ENCODE results near the gene PDZRN3. TPM values are rescaled to one million over a fixed set of nuclear protein-coding genes. Genes with fewer than 3 reads are reported as not detected.

The PDZRN3 gene
- total and polyA plus RNA-seq, 2 of the 13 experiments (the other 11 are each of a cell fraction or from before 2014, with no cell fraction given) = not detected

GRCh38 chr3:73415118-73415517, 209.6 kb downstream of the PDZRN3 start (continued):
- TF ChIP-seq ZNF543 (CRISPR knock-in tag; IDR thresholded peaks at IDR 0.05) (no peak), ZNF597 (CRISPR knock-in tag; IDR thresholded peaks at IDR 0.05) (no peak), ZNF274 (CRISPR knock-in tag; IDR thresholded peaks at IDR 0.05) (no peak), ZNF513 (CRISPR knock-in tag; conservative IDR thresholded peaks at IDR 0.05) (no peak), NCOA1 (CRISPR knock-in tag; IDR thresholded peaks at IDR 0.05) (no peak), GRHL1 (CRISPR knock-in tag; conservative IDR thresholded peaks at IDR 0.05) (no peak), ZNF605 (CRISPR knock-in tag; IDR thresholded peaks at IDR 0.05) (no peak)

GRCh38 chr3:73413619-73414018, 211.1 kb downstream of the PDZRN3 start:
- CTCF ChIA-PET (ENCODE audit: low intra/inter-chr PET ratio, low total read pairs) = no interaction called here
- Histone ChIP-seq H3K4me3 (replicated peaks in 1 of 3; ENCODE audit: insufficient read depth in 1 of 3, low read depth in 2 of 3, low read length in 3 of 3) (no peak overlapping the region), H3K9me3 (ENCODE audit: low read length) (no peaks in the 10 kb centered on the region), H3K4me2 (ENCODE audit: low read depth, low read length) (no peak overlapping the region), H3K4me1 (ENCODE audit: insufficient read depth, low read length) (no peaks in the 10 kb centered on the region), H3K9ac (ENCODE audit: insufficient read depth, low read depth, low read length) (no peak overlapping the region), H3K79me2 (ENCODE audit: insufficient read depth, low read length) (no peaks in the 10 kb centered on the region), H3K27me3 (ENCODE audit: control insufficient read depth in 1 of 2, insufficient read depth in 2 of 2, low read length in 2 of 2) (no peaks in the 10 kb centered on the region), H3K27ac (ENCODE audit: extremely low read length, insufficient read depth, low read length) (no peak overlapping the region), H4K20me1 (ENCODE audit: insufficient read depth, low read length) (no peaks in the 10 kb centered on the region), H2AFZ (ENCODE audit: low read length) (no peak overlapping the region), H3K36me3 (replicated peaks in 1 of 2; ENCODE audit: control insufficient read depth in 1 of 2, insufficient read depth in 2 of 2, low read length in 2 of 2) (no peaks in the 10 kb centered on the region)
- no TSS peak for BruUV-seq (replicated peaks)
- FAIRE-seq = no peak
- in situ Hi-C loops (cut with HindIII; ENCODE audit: extremely low pct_ligation_motif_present, low pct_unique_long_range_greater_than_20kb) = no loop called here
- TF ChIP-seq PPARG (CRISPR knock-in tag; conservative IDR thresholded peaks at IDR 0.05) = no peak
- POLR2A ChIA-PET = no interaction called here
- intact Hi-C loops (cut with micrococcal nuclease; ENCODE audit: unreplicated experiment) = no loop called here
- no peak for ATAC-seq
- no peak for DNase-seq (ENCODE audit: low spot score)
- 75% methylated on average over 9 of the region's 9 CpGs for WGBS (ENCODE audit: low lambda C conversion rate)

All from HepG2 (cell line).